Measurements from ENCODE around the gene ERC2. TPM values are rescaled to one million over a fixed set of nuclear protein-coding genes. Genes with fewer than 3 reads are reported as not detected.

The ERC2 gene
- polyA plus RNA-seq, 1 experiment, result 0.07 TPM

DNA sequence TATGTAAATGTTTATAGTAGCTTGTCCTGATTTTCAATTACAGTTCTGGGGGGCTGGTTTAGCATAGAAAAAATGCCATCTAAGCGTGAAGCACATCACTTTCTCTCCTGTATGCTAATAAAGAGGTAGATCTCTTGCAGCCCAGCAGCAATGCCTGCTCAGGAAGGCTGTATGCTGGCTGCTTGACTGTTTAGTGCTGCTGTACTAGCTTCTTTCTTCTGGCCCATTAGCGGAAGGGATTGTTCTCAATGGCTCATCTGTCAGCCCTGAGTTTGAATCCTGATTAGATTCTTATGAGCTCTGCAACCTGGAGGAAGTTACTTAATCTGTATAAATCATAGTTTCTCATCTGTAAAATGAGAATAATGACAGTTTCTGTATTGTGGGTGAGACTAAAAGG, 478.9 kb downstream of the ERC2 start:
- H3K27ac ChIP-seq (ENCODE audit: low read depth, low read length), result no peak overlapping the region
- ChIA-PET CTCF (no interaction called here), POLR2A (no interaction called here)
- no peak for DNase-seq (ENCODE audit: low read depth, low spot score)
- peaks cover 2% of the 10 kb centered on the region for H3K27me3 ChIP-seq (ENCODE audit: control insufficient read depth, insufficient read depth, low read length)
- TF ChIP-seq CTCF (IDR thresholded peaks at IDR 0.05; ENCODE audit: low read depth, low read length), result no peak
- H3K9me3 ChIP-seq (ENCODE audit: control insufficient read depth, insufficient read depth, low read length), result no peaks in the 10 kb centered on the region
- H3K4me3 ChIP-seq (ENCODE audit: low read depth, low read length), result no peak overlapping the region

DNA sequence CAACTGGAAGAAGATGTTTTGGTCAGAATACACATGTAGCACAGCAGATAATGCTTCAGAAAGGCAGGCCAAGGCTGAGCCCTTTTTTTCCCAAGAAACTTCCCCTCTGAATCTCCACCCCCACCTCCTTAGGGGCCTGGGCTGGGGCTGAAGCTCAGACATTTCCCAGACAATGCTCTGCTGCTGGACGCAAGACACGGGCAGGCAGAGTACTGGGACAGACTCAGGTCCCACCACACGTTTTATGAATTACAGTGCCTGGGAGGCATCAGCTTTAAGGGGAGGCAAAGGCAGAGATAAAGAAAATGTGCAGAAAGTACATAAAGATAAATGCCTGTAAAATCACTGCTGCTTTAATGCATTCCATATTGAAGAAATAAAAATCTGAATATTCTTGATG, 479.4 kb downstream of the ERC2 start:
- DNase-seq (ENCODE audit: low read depth, low spot score), result no peak
- CTCF ChIA-PET, result no interaction called here
- Histone ChIP-seq H3K27ac (ENCODE audit: low read depth, low read length) (no peak overlapping the region), H3K9me3 (ENCODE audit: control insufficient read depth, insufficient read depth, low read length) (no peaks in the 10 kb centered on the region), H3K27me3 (ENCODE audit: control insufficient read depth, insufficient read depth, low read length) (peaks cover 2% of the 10 kb centered on the region), H3K4me3 (ENCODE audit: low read depth, low read length) (no peak overlapping the region)
- no peak for TF ChIP-seq CTCF (IDR thresholded peaks at IDR 0.05; ENCODE audit: low read depth, low read length)
- POLR2A ChIA-PET, result no interaction called here

DNA sequence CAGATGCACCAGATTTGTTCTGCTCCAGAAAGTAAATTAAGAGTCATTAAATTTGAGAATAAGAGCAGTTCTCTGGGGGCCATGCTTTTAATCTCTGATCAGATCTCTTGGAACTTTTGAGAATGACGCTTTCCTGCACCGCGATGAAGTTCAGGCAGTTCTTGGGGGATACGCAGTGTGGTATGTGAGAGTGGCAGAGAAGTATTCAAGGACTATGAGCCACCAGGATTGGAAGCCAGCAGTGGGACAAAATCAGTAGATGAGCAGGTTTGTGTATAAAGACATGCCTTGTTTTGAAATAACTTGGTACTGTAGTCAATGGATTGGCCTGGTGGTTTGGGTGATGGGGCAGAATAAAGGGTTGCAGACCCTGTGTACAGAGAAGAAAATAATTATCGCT, 483.6 kb downstream of the ERC2 start:
- Histone ChIP-seq H3K27ac (ENCODE audit: low read depth, low read length) (no peak overlapping the region), H3K27me3 (ENCODE audit: control insufficient read depth, insufficient read depth, low read length) (peaks cover 2% of the 10 kb centered on the region), H3K9me3 (ENCODE audit: control insufficient read depth, insufficient read depth, low read length) (no peaks in the 10 kb centered on the region), H3K4me3 (ENCODE audit: low read depth, low read length) (no peak overlapping the region)
- DNase-seq (ENCODE audit: low read depth, low spot score), result no peak
- CTCF ChIA-PET, result no interaction called here
- no peak for TF ChIP-seq CTCF (IDR thresholded peaks at IDR 0.05; ENCODE audit: low read depth, low read length)
- POLR2A ChIA-PET, result no interaction called here

- no peaks in the 10 kb centered on the region for H3K27me3 ChIP-seq (ENCODE audit: control insufficient read depth, insufficient read depth, low read length)
- H3K9me3 ChIP-seq (ENCODE audit: control insufficient read depth, insufficient read depth, low read length), result no peaks in the 10 kb centered on the region
- ChIA-PET CTCF (no interaction called here), POLR2A (no interaction called here)
- DNase-seq (ENCODE audit: low read depth, low spot score), result no peak
- TF ChIP-seq CTCF (IDR thresholded peaks at IDR 0.05; ENCODE audit: low read depth, low read length), result no peak
- no peak overlapping the region for H3K4me3 ChIP-seq (ENCODE audit: low read depth, low read length)
- no peak overlapping the region for H3K27ac ChIP-seq (ENCODE audit: low read depth, low read length)
These were observed 489.3 kb downstream of the ERC2 start for GRCh38 chr3:55978953-55979352.

- no peaks in the 10 kb centered on the region for H3K9me3 ChIP-seq (ENCODE audit: control insufficient read depth, insufficient read depth, low read length)
- no peak for TF ChIP-seq CTCF (IDR thresholded peaks at IDR 0.05; ENCODE audit: low read depth, low read length)
- ChIA-PET CTCF (no interaction called here), POLR2A (no interaction called here)
- no peak overlapping the region for H3K4me3 ChIP-seq (ENCODE audit: low read depth, low read length)
- H3K27me3 ChIP-seq (ENCODE audit: control insufficient read depth, insufficient read depth, low read length), result no peaks in the 10 kb centered on the region
- no peak overlapping the region for H3K27ac ChIP-seq (ENCODE audit: low read depth, low read length)
- DNase-seq (ENCODE audit: low read depth, low spot score), result no peak
These were observed 493.7 kb downstream of the ERC2 start for GRCh38 chr3:55974421-55975165.
